Measurements from ENCODE around the gene MTCL1. TPM values are rescaled to one million over a fixed set of nuclear protein-coding genes. Genes with fewer than 3 reads are reported as not detected.

Gene MTCL1
- total RNA-seq, 1 experiment from 2014 or later: 22.7 TPM

GRCh38 chr18:8831112-8831511, 125.8 kb downstream of the MTCL1 start:
- H3K4me2 ChIP-seq (ENCODE audit: low read length): no peak overlapping the region
- H3K27ac ChIP-seq (ENCODE audit: low read depth, low read length): no peak overlapping the region
- no peaks in the 10 kb centered on the region for H3K27me3 ChIP-seq (ENCODE audit: insufficient read depth, low read length)
- H3K9ac ChIP-seq (ENCODE audit: low read length): no peak overlapping the region
- H3K36me3 ChIP-seq (ENCODE audit: control insufficient read depth in 1 of 2, insufficient read depth in 2 of 2, low read length in 2 of 2): no peaks in the 10 kb centered on the region
- DNase-seq (ENCODE audit: low read depth, low spot score): no peak
- intact Hi-C loops (cut with micrococcal nuclease): no loop called here
- H3K9me3 ChIP-seq (ENCODE audit: control insufficient read depth in 1 of 2, insufficient read depth in 1 of 2, low read depth in 1 of 2, low read length in 2 of 2): no peaks in the 10 kb centered on the region
- ChIA-PET POLR2A (no interaction called here), CTCF (no interaction called here), RAD21 (ENCODE audit: low non-redundant PET in 1 of 2, low total read pairs in 2 of 2, uncharacterized antibody in 2 of 2, unreplicated experiment in 2 of 2) (no interaction called here)
- no peak for ATAC-seq
- H4K20me1 ChIP-seq (ENCODE audit: insufficient read depth): no peaks in the 10 kb centered on the region
- H2AFZ ChIP-seq (ENCODE audit: low read depth, low read length, poor library complexity, severe bottlenecking): no peak overlapping the region
- no peaks in the 10 kb centered on the region for H3K9me2 ChIP-seq (ENCODE audit: insufficient read depth)
- no TSS peak for BruUV-seq (replicated peaks)
- TF ChIP-seq RAD21 (IDR thresholded peaks at IDR 0.05; ENCODE audit: low read depth) (no peak), ELF1 (IDR thresholded peaks at IDR 0.05; ENCODE audit: borderline replicate concordance, low read depth) (no peak), REST (IDR thresholded peaks at IDR 0.05; ENCODE audit: low read depth) (no peak), POLR2AphosphoS5 (IDR thresholded peaks at IDR 0.05; ENCODE audit: low read depth, low read length) (no peak), FOSL1 (IDR thresholded peaks at IDR 0.05; ENCODE audit: low read depth) (no peak), ZFX (IDR thresholded peaks at IDR 0.05) (no peak), YY1 (IDR thresholded peaks at IDR 0.05; ENCODE audit: extremely low read depth, insufficient replicate concordance, low read depth, low read length) (no peak), ZNF274 (IDR thresholded peaks at IDR 0.05; ENCODE audit: low read depth, low read length) (no peak), TCF7L2 (IDR thresholded peaks at IDR 0.05; ENCODE audit: borderline replicate concordance, extremely low read depth, insufficient read depth, insufficient read length) (no peak), SP1 (IDR thresholded peaks at IDR 0.05; ENCODE audit: low read depth) (no peak), EZH2phosphoT487 (IDR thresholded peaks at IDR 0.05; ENCODE audit: borderline replicate concordance) (no peak), CEBPB (IDR thresholded peaks at IDR 0.05; ENCODE audit: low read depth) (no peak)
- H3K4me1 ChIP-seq (ENCODE audit: control insufficient read depth in 1 of 2, insufficient read depth in 2 of 2, low read length in 2 of 2): no peaks in the 10 kb centered on the region
- H3K79me2 ChIP-seq (ENCODE audit: insufficient read depth, low read length): no peaks in the 10 kb centered on the region
- no peak overlapping the region for H3K4me3 ChIP-seq (replicated peaks in 1 of 2; ENCODE audit: low read depth in 1 of 2, low read length in 2 of 2)

Measured in HCT116 (cell line).